ENCODE measurements around the gene NAA20. TPM values are rescaled to one million over a fixed set of nuclear protein-coding genes. Genes with fewer than 3 reads are reported as not detected.

Gene NAA20
- polyA plus RNA-seq, 3 donors, result 39.4 to 103 (median 94.0) TPM

- H3K36me3 ChIP-seq (replicated peaks in 1 of 2; ENCODE audit: control insufficient read depth in 1 of 2, insufficient read depth in 2 of 2, low read length in 2 of 2), result peaks cover 0 to 6% of the 10 kb centered on the region in 2 donors
- H3K4me3 ChIP-seq (replicated peaks in 1 of 3; ENCODE audit: low read depth in 2 of 3, low read length in 3 of 3), result no peak overlapping the region
- TF ChIP-seq, protein P1, sequence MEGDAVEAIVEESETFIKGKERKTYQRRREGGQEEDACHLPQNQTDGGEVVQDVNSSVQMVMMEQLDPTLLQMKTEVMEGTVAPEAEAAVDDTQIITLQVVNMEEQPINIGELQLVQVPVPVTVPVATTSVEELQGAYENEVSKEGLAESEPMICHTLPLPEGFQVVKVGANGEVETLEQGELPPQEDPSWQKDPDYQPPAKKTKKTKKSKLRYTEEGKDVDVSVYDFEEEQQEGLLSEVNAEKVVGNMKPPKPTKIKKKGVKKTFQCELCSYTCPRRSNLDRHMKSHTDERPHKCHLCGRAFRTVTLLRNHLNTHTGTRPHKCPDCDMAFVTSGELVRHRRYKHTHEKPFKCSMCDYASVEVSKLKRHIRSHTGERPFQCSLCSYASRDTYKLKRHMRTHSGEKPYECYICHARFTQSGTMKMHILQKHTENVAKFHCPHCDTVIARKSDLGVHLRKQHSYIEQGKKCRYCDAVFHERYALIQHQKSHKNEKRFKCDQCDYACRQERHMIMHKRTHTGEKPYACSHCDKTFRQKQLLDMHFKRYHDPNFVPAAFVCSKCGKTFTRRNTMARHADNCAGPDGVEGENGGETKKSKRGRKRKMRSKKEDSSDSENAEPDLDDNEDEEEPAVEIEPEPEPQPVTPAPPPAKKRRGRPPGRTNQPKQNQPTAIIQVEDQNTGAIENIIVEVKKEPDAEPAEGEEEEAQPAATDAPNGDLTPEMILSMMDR (IDR thresholded peaks at IDR 0.05), result no peak
- Mint-ChIP-seq H3K4me1 (peaks cover 45% of the 10 kb centered on the region), H3K9me3 (peaks cover 0 to 2% (median 0%) of the 10 kb centered on the region in 7 donors), H3K27me3 (ENCODE audit: low read depth in 3 of 3) (peaks cover 0 to 4% (median 0%) of the 10 kb centered on the region in 3 donors), H3K36me3 (peaks cover 0 to 6% of the 10 kb centered on the region in 2 donors), H3K27ac (peak overlapping the region in 1 of 7 donors; percentile 46), H3K4me3 (no peak overlapping the region)
- H3K27me3 ChIP-seq (ENCODE audit: control insufficient read depth in 2 of 2, insufficient read depth in 2 of 2, low read length in 2 of 2), result no peaks in the 10 kb centered on the region
- no peaks in the 10 kb centered on the region for H3K9me3 ChIP-seq (replicated peaks in 1 of 2; ENCODE audit: control insufficient read depth in 1 of 2, insufficient read depth in 1 of 2, low read length in 2 of 2)
- H3K4me1 ChIP-seq (ENCODE audit: control insufficient read depth in 1 of 2, insufficient read depth in 2 of 2, low read length in 2 of 2), result peaks cover 37 to 45% of the 10 kb centered on the region in 2 donors
- no peak overlapping the region for H3K9ac ChIP-seq (ENCODE audit: insufficient read depth, low read length, poor library complexity, severe bottlenecking)
- H3K27ac ChIP-seq (ENCODE audit: low read depth in 1 of 2, low read length in 2 of 2), result no peak overlapping the region
- H4K20me1 ChIP-seq (ENCODE audit: insufficient read depth, low read length), result peaks cover 10% of the 10 kb centered on the region
- H3K4me2 ChIP-seq (replicated peaks; ENCODE audit: extremely low read depth, low read length, poor library complexity, severe bottlenecking), result no peak overlapping the region
- H2AFZ ChIP-seq (ENCODE audit: insufficient read depth, low read depth, low read length, poor library complexity, severe bottlenecking), result peak overlapping the region; percentile 29
- WGBS (ENCODE audit: insufficient coverage), result no CpG with 5 or more reads among the region's 2 CpGs
- H3K79me2 ChIP-seq (ENCODE audit: insufficient read depth, low read length), result peaks cover 26% of the 10 kb centered on the region
- intact Hi-C loops (cut with micrococcal nuclease), result no loop called here
- no peak for DNase-seq
These were observed 2.5 kb upstream of the NAA20 start for GRCh38 chr20:20014659-20015058.

DNA sequence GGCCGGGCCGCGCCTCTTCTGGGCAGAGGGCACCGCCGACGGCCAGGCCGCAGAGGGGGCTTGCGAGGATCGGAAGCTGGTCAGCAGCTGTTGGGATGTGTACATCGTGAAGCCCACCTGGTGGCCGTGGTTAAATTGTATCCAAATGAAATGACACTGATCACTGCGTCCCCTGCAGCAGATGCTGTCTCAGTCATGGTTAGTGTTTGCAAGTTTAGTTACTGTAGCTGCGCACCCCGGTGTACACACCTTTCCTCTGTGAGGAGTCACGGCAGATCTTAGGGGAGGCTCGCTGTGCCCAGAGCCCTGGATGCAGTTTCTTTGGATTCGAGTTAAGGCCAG lies 653 bp downstream of the NAA20 start:
- H3K27ac Mint-ChIP-seq, result peak overlapping the region; percentile 4 to 77 (median 62)
- peaks cover 5 to 24% of the 10 kb centered on the region in 2 donors for H3K36me3 Mint-ChIP-seq
- H3K79me2 ChIP-seq (ENCODE audit: insufficient read depth, low read length), result peaks cover 57% of the 10 kb centered on the region
- peaks cover 50% of the 10 kb centered on the region for H3K4me1 Mint-ChIP-seq
- no peaks in the 10 kb centered on the region for H3K27me3 Mint-ChIP-seq (ENCODE audit: low read depth in 3 of 3)
- TF ChIP-seq, protein P1 (IDR thresholded peaks at IDR 0.05), result no peak
- H3K27ac ChIP-seq (ENCODE audit: low read depth in 1 of 2, low read length in 2 of 2), result peak overlapping the region; percentile 14 to 84
- no peak for DNase-seq
- peak overlapping the region; percentile 88 for H3K9ac ChIP-seq (ENCODE audit: insufficient read depth, low read length, poor library complexity, severe bottlenecking)
- peaks cover 32 to 39% of the 10 kb centered on the region in 2 donors for H3K4me1 ChIP-seq (ENCODE audit: control insufficient read depth in 1 of 2, insufficient read depth in 2 of 2, low read length in 2 of 2)
- H3K36me3 ChIP-seq (replicated peaks in 1 of 2; ENCODE audit: control insufficient read depth in 1 of 2, insufficient read depth in 2 of 2, low read length in 2 of 2), result peaks cover 7 to 16% of the 10 kb centered on the region in 2 donors
- H3K4me3 ChIP-seq (replicated peaks in 1 of 3; ENCODE audit: low read depth in 2 of 3, low read length in 3 of 3), result peak overlapping the region; percentile 67 to 93 (median 78)
- no peaks in the 10 kb centered on the region for H3K27me3 ChIP-seq (ENCODE audit: control insufficient read depth in 2 of 2, insufficient read depth in 2 of 2, low read length in 2 of 2)
- peak overlapping the region; percentile 95 for H3K4me2 ChIP-seq (replicated peaks; ENCODE audit: extremely low read depth, low read length, poor library complexity, severe bottlenecking)
- H3K4me3 Mint-ChIP-seq, result peak overlapping the region; percentile 87 to 93
- H3K9me3 Mint-ChIP-seq, result peaks cover 0 to 2% (median 0%) of the 10 kb centered on the region in 7 donors
- intact Hi-C loops (cut with micrococcal nuclease), result loop anchor here in 1 of 2 donors (1.0 kb wide), 1 partner anchor 34 kb away; the partner anchor contains the start of genes CFAP61 and CRNKL1
- peaks cover 37% of the 10 kb centered on the region for H4K20me1 ChIP-seq (ENCODE audit: insufficient read depth, low read length)
- 4% methylated on average over 15 of the region's 17 CpGs for WGBS (ENCODE audit: insufficient coverage)
- peak overlapping the region; percentile 98 for H2AFZ ChIP-seq (ENCODE audit: insufficient read depth, low read depth, low read length, poor library complexity, severe bottlenecking)
- H3K9me3 ChIP-seq (replicated peaks in 1 of 2; ENCODE audit: control insufficient read depth in 1 of 2, insufficient read depth in 1 of 2, low read length in 2 of 2), result no peaks in the 10 kb centered on the region
